HepG2 (cell line): ENCODE data around the gene CXCL17. TPM values are rescaled to one million over a fixed set of nuclear protein-coding genes. Genes with fewer than 3 reads are reported as not detected.

Source experiments
- AGO2 ChIP-seq: fragments of 200-400 bp; formaldehyde crosslinking; optimal IDR thresholded peaks from 2 replicates; pipeline ENCODE3; 2017; ENCODE audit warnings: mild to moderate bottlenecking, low read depth, low read length, moderate library complexity
- AHDC1 ChIP-seq: sonication (generic); formaldehyde crosslinking; IDR thresholded peaks from 2 replicates; pipeline ENCODE4 v1.5.1; 2020; ENCODE audit warnings: mild to moderate bottlenecking, missing genetic modification reagents, borderline replicate concordance
- ATF4 ChIP-seq, 2 experiments: fragments of 450-650 bp in 1 of 2; sonication (generic) in 1 of 2; formaldehyde crosslinking; IDR thresholded peaks; 2 replicates each; pipeline versions ENCODE4 v1.5.0 to v1.8.0; 2020 to 2022; ENCODE audit warnings: mild to moderate bottlenecking in 1 of 2, missing genetic modification reagents in 1 of 2
- BCL6 ChIP-seq: IDR thresholded peaks from 2 replicates; pipeline ENCODE4 v1.6.1; 2016; ENCODE audit warnings: missing genetic modification reagents, missing compliant biosample characterization
- CEBPB ChIP-seq: IDR thresholded peaks from 2 replicates; pipeline ENCODE4 v1.6.1; 2011; ENCODE audit warnings: low read depth, low read length, improper control_type of control experiment, borderline replicate concordance
- CHCHD3 ChIP-seq: sonication (generic); formaldehyde crosslinking; IDR thresholded peaks from 2 replicates; pipeline ENCODE4 v1.8.0; 2022; ENCODE audit warnings: mild to moderate bottlenecking, missing genetic modification reagents, moderate library complexity
- DNMT1 ChIP-seq: sonication (generic); formaldehyde crosslinking; IDR thresholded peaks from 2 replicates; pipeline ENCODE4 v1.5.1; 2020; ENCODE audit warnings: mild to moderate bottlenecking, missing genetic modification reagents
- EHMT2 ChIP-seq: fragments of 200-600 bp; sonication (generic); IDR thresholded peaks from 2 replicates; pipeline ENCODE4 v1.7.0; 2017; ENCODE audit warnings: antibody characterized with exemption, low read depth, low read length, borderline replicate concordance
- FLYWCH1 ChIP-seq: sonication (generic); formaldehyde crosslinking; IDR thresholded peaks from 2 replicates; pipeline ENCODE4 v1.8.1; 2023; ENCODE audit warnings: mild to moderate bottlenecking, missing genetic modification reagents
- FOXO1 ChIP-seq: sonication (generic); formaldehyde crosslinking; IDR thresholded peaks from 2 replicates; pipeline ENCODE4 v1.4.0; 2020; ENCODE audit warnings: missing genetic modification reagents
- GTF3A ChIP-seq: sonication (generic); formaldehyde crosslinking; conservative IDR thresholded peaks from 2 replicates; pipeline ENCODE4 v1.4.0; 2020; ENCODE audit warnings: mild to moderate bottlenecking, missing genetic modification reagents
- IRX3 ChIP-seq: sonication (generic); formaldehyde crosslinking; IDR thresholded peaks from 2 replicates; pipeline ENCODE4 v1.8.1; 2023; ENCODE audit warnings: mild to moderate bottlenecking, low read depth, missing genetic modification reagents, borderline replicate concordance
- KLF11 ChIP-seq: IDR thresholded peaks from 2 replicates; pipeline ENCODE4 v1.6.1; 2016; ENCODE audit warnings: missing compliant biosample characterization
- KLF6 ChIP-seq: IDR thresholded peaks from 2 replicates; pipeline ENCODE4 v1.8.0; 2016; ENCODE audit warnings: missing biosample characterization, missing genetic modification reagents
- PPARG ChIP-seq: conservative IDR thresholded peaks from 2 replicates; pipeline ENCODE4 v1.6.1; 2016; ENCODE audit warnings: missing biosample characterization, missing genetic modification reagents
- TOE1 ChIP-seq: sonication (generic); formaldehyde crosslinking; IDR thresholded peaks from 2 replicates; pipeline ENCODE4 v1.4.0; 2020; ENCODE audit warnings: mild to moderate bottlenecking, missing genetic modification reagents
- ZNF224 ChIP-seq: sonication (generic); formaldehyde crosslinking; IDR thresholded peaks from 2 replicates; pipeline ENCODE4 v1.5.0; 2020; ENCODE audit warnings: mild to moderate bottlenecking, missing genetic modification reagents
- ZNF574 ChIP-seq: sonication (generic); formaldehyde crosslinking; IDR thresholded peaks from 2 replicates; pipeline ENCODE4 v1.4.0; 2020; ENCODE audit warnings: missing genetic modification reagents
- ZNF580 ChIP-seq: IDR thresholded peaks from 2 replicates; pipeline ENCODE4 v1.6.1; 2016; ENCODE audit warnings: low read depth, borderline replicate concordance
- ZNF615 ChIP-seq: sonication (generic); formaldehyde crosslinking; IDR thresholded peaks from 2 replicates; pipeline ENCODE4 v1.5.0; 2020; ENCODE audit warnings: mild to moderate bottlenecking, missing genetic modification reagents, borderline replicate concordance
- ZNF879 ChIP-seq: sonication (generic); formaldehyde crosslinking; IDR thresholded peaks from 2 replicates; pipeline ENCODE4 v1.8.1; 2023; ENCODE audit warnings: missing genetic modification reagents
- polyA plus RNA-seq, 8 experiments: library from polyadenylated mRNA; depleted of rRNA in 3 of 8; stranded (reverse) in 7 of 8; unstranded in 1 of 8; fragments of >200 nt; fragmentation: Illumina TruSeq in 4 of 8; extraction: Trizol in 4 of 8; gene quantifications; 2 replicates each; pipeline versions ENCODE4 v1.2.1 to v1.2.3, GENCODE V29; 2011 to 2016; ENCODE audit warnings: low read depth in 4 of 8, missing spikeins in 1 of 8, mixed read lengths in 1 of 8; ENCODE audit not compliant: insufficient read depth in 1 of 8
- total RNA-seq, 5 experiments: library from RNA; depleted of rRNA; stranded (reverse); fragments of >200 nt; fragmentation: Illumina TruSeq; extraction: Trizol; gene quantifications; 2 replicates each; pipeline ENCODE4 v1.2.3, GENCODE V29; 2016; ENCODE audit warnings: low read depth in 1 of 5

The CXCL17 gene
- total and polyA plus RNA-seq, 2 of the 13 experiments (the other 11 are each of a cell fraction or from before 2014, with no cell fraction given), result 0.12 TPM; not detected in 1

- TF ChIP-seq EHMT2 (peak; percentile 2; the same call in 1 of the 2 replicates), TOE1 (CRISPR knock-in tag) (no peak), IRX3 (CRISPR knock-in tag) (no peak), DNMT1 (CRISPR knock-in tag) (no peak), PPARG (CRISPR knock-in tag) (peak; percentile 67; the same call in 1 of the 2 replicates), GTF3A (CRISPR knock-in tag) (no peak), ATF4 (CRISPR knock-in tag; IDR thresholded peaks at IDR 0.05) (peak in 1 of 2 experiments; percentile 96; a peak in 2 of 4 replicates), FLYWCH1 (CRISPR knock-in tag) (no peak), AHDC1 (CRISPR knock-in tag) (peak; percentile 51; the same call in 1 of the 2 replicates), KLF11 (CRISPR knock-in tag) (no peak), ZNF580 (CRISPR knock-in tag) (peak; percentile 67; the same call in 1 of the 2 replicates), ZNF615 (CRISPR knock-in tag) (no peak), CHCHD3 (no peak), FOXO1 (CRISPR knock-in tag) (peak; percentile 99), CEBPB (peak; percentile 76), ZNF224 (no peak), ZNF574 (CRISPR knock-in tag) (peak; percentile 69), BCL6 (CRISPR knock-in tag) (peak; percentile 83), ZNF879 (CRISPR knock-in tag) (no peak), AGO2 (no peak), KLF6 (CRISPR knock-in tag) (0 out of 2 replicates have a peak, but pooled peaks have one; percentile 30)
Observed at GRCh38 chr19:42433503-42434260, 9.1 kb downstream of the CXCL17 start (continued).
